ENCODE results near the gene DNAJC1.

GRCh38 chr10:21740989-21741388 lies 262.5 kb downstream of the DNAJC1 start:
- no peak for TF ChIP-seq RFX5 (IDR thresholded peaks at IDR 0.05; ENCODE audit: low read depth, low read length)
- no peak for TF ChIP-seq CTCF (conservative IDR thresholded peaks at IDR 0.05; ENCODE audit: low read depth, low read length)
- TF ChIP-seq POLR2A (IDR thresholded peaks at IDR 0.05; ENCODE audit: low read depth, low read length) = no peak
- TF ChIP-seq MXI1 (IDR thresholded peaks at IDR 0.05; ENCODE audit: borderline replicate concordance, low read depth, low read length) = no peak
- TF ChIP-seq FOS (IDR thresholded peaks at IDR 0.05; ENCODE audit: low read depth, low read length) = no peak
- no peak for TF ChIP-seq RCOR1 (IDR thresholded peaks at IDR 0.05; ENCODE audit: insufficient replicate concordance, low read length)
- no peak for TF ChIP-seq CHD1 (IDR thresholded peaks at IDR 0.05; ENCODE audit: low read depth, low read length)
- TF ChIP-seq SMC3 (IDR thresholded peaks at IDR 0.05; ENCODE audit: low read depth, low read length) = no peak
- no peak for TF ChIP-seq NFE2L2 (IDR thresholded peaks at IDR 0.05; ENCODE audit: low read depth, low read length)
- TF ChIP-seq CEBPB (IDR thresholded peaks at IDR 0.05; ENCODE audit: low read depth, low read length) = no peak

All from IMR-90 (cell line).